NB4 (cell line): Measurements from ENCODE around the gene TSEN2.

Experiments
- MYC ChIP-seq: IDR thresholded peaks from 2 replicates; pipeline ENCODE4 v1.6.1; 2011; ENCODE audit warnings: low read depth, low read length
- TF ChIP-seq, protein P1 (sequence below): IDR thresholded peaks from one replicate; pipeline ENCODE4 v1.5.1; 2012; ENCODE audit warnings: low read depth, low read length

DNA sequence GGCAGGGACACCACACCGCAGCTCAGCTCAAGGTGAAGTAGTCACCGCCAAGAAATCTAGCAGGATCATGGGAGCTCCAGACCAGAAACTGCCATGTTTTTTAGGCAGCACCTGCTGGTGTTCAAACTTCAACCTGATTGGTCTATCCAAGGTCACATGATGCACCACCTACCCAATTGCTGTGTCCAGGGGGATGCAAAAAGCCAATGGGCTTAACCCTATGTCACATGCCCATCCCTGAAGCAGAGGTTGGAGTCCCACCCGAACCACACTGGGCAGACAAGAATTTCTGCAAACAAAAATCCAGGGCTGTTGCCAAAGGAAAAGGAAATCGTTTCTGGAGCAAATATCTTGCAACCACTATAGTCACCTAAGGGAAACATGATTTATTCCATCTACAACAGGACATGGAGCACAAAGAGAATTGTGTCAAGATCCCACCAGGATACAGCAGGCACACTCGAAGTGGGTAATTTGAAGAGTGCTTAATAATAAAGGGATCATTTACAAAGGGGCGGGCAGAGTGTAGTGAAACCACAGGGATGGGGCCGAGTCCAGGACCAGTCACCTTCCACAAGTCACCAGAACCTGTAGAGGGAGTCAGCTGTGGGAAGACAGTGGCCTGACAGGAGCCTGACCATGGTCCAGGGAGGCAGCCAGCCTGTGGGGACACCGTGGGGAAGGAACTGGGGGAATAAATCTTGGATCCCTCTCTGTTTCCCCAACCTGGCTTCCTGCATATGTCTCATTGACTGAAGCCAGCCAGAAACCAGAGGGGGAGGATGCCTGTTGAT, 34.2 kb upstream of the TSEN2 start:
- TF ChIP-seq MYC, result no peak
- TF ChIP-seq, protein P1, sequence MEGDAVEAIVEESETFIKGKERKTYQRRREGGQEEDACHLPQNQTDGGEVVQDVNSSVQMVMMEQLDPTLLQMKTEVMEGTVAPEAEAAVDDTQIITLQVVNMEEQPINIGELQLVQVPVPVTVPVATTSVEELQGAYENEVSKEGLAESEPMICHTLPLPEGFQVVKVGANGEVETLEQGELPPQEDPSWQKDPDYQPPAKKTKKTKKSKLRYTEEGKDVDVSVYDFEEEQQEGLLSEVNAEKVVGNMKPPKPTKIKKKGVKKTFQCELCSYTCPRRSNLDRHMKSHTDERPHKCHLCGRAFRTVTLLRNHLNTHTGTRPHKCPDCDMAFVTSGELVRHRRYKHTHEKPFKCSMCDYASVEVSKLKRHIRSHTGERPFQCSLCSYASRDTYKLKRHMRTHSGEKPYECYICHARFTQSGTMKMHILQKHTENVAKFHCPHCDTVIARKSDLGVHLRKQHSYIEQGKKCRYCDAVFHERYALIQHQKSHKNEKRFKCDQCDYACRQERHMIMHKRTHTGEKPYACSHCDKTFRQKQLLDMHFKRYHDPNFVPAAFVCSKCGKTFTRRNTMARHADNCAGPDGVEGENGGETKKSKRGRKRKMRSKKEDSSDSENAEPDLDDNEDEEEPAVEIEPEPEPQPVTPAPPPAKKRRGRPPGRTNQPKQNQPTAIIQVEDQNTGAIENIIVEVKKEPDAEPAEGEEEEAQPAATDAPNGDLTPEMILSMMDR, result no peak
